HG03457 (cell line): ENCODE data around the gene FOLR3.
"Not testable (repeated sequence)": the region's sequence is repeated elsewhere in the genome, so short reads cannot be mapped to it uniquely, and the experiment has no call there.

ENCODE experiments used
- ATAC-seq: cut with Tn5 transposase; IDR thresholded peaks from one replicate; pipeline ENCODE4 v1.9.1; 2021; ENCODE audit warnings: moderate number of reproducible peaks; ENCODE audit not compliant: unreplicated experiment

Gene FOLR3

GRCh38 chr11:72123117-72123653 is 12.3 kb upstream of the FOLR3 start:
- no peak for ATAC-seq

- ATAC-seq: no peak
Observed at GRCh38 chr11:72124046-72124445, 11.5 kb upstream of the FOLR3 start.

GRCh38 chr11:72125956-72126355 is 9.6 kb upstream of the FOLR3 start:
- ATAC-seq: no peak

GRCh38 chr11:72127923-72128322 is 7.6 kb upstream of the FOLR3 start:
- ATAC-seq: no peak

GRCh38 chr11:72129381-72129780 is 6.1 kb upstream of the FOLR3 start:
- no peak for ATAC-seq

- ATAC-seq: no peak
Observed at GRCh38 chr11:72132646-72133045, 2.9 kb upstream of the FOLR3 start.

- ATAC-seq: no peak
Observed at GRCh38 chr11:72135891-72136683, 562 bp downstream of the FOLR3 start.

GRCh38 chr11:72136684-72137262 is 1.2 kb downstream of the FOLR3 start:
- no peak for ATAC-seq

GRCh38 chr11:72138821-72139390 is 3.4 kb downstream of the FOLR3 start:
- no peak for ATAC-seq

- no peak for ATAC-seq
Observed at GRCh38 chr11:72139500-72139899, 4.0 kb downstream of the FOLR3 start.

GRCh38 chr11:72140661-72141060 is 5.1 kb downstream of the FOLR3 start:
- no peak for ATAC-seq

GRCh38 chr11:72141066-72141465 is 5.5 kb downstream of the FOLR3 start:
- no peak for ATAC-seq

GRCh38 chr11:72142086-72142485 is 6.6 kb downstream of the FOLR3 start:
- not testable (repeated sequence) for ATAC-seq

GRCh38 chr11:72142543-72142942 is 7.0 kb downstream of the FOLR3 start:
- not testable (repeated sequence) for ATAC-seq

- no peak for ATAC-seq
Observed at GRCh38 chr11:72144807-72145565, 9.5 kb downstream of the FOLR3 start.

- no peak for ATAC-seq
Observed at GRCh38 chr11:72146625-72147024, 11.1 kb downstream of the FOLR3 start.

- no peak for ATAC-seq
Observed at GRCh38 chr11:72150882-72151281, 15.4 kb downstream of the FOLR3 start.

GRCh38 chr11:72153874-72154273 is 18.3 kb downstream of the FOLR3 start:
- not testable (repeated sequence) for ATAC-seq

- ATAC-seq: no peak
Observed at GRCh38 chr11:72154816-72155215, 19.3 kb downstream of the FOLR3 start.

- ATAC-seq: no peak
Observed at GRCh38 chr11:72155751-72156150, 20.2 kb downstream of the FOLR3 start.

GRCh38 chr11:72157131-72157530 is 21.6 kb downstream of the FOLR3 start:
- no peak for ATAC-seq
